GM18508 (cell line): ENCODE data around the gene HFE.
"Not testable (repeated sequence)": the region's sequence is repeated elsewhere in the genome, so short reads cannot be mapped to it uniquely, and the experiment has no call there.

Source experiments
- ATAC-seq: cut with Tn5 transposase; IDR thresholded peaks from one replicate; pipeline ENCODE4 v1.9.1; 2021; ENCODE audit warnings: moderate number of reproducible peaks; ENCODE audit not compliant: insufficient read depth, unreplicated experiment

The HFE gene

DNA sequence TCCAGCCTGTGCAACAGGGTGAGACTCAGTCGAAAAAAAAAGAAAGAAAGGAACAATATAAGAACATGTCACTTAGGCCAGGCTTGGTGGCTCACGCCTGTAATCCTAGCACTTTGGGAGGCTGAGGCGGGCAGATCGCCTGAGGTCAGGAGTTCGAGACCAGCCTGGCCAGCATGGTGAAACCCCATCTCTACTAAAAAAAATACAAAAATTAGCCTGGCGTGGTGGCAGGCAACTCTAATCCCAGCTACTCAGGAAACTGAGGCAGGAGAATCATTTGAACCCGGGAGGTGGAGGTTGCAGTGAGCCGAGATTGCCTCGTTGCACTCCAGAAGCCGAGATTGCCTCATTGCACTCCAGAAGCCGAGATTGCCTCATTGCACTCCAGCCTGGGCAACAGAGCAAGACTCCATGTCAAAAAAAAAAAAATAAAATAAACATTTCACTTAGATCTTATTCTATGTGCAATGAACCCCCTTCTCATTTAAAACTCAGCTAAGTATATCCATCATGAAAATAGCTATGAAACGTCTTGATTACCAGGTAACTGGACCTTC, 28.7 kb upstream of the HFE start:
- ATAC-seq = not testable (repeated sequence)

DNA sequence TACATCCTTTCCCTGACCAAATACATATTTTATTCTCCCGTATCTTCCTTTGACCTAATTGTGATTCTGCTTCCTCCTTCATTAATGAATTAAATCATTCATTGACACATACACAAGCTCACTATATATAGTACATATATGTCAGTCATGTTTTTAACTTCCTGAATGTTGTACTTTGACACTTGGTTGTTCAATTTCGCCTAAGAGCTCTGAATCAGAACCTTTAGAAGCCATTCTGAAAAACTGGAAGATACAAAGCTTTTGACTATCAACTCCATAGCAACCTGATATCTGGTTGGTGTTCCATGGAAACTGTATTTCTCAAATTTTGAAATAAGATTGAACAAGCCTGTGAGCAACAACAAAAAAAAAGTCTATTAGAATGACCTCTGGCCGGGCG, 27.3 kb upstream of the HFE start:
- no peak for ATAC-seq

DNA sequence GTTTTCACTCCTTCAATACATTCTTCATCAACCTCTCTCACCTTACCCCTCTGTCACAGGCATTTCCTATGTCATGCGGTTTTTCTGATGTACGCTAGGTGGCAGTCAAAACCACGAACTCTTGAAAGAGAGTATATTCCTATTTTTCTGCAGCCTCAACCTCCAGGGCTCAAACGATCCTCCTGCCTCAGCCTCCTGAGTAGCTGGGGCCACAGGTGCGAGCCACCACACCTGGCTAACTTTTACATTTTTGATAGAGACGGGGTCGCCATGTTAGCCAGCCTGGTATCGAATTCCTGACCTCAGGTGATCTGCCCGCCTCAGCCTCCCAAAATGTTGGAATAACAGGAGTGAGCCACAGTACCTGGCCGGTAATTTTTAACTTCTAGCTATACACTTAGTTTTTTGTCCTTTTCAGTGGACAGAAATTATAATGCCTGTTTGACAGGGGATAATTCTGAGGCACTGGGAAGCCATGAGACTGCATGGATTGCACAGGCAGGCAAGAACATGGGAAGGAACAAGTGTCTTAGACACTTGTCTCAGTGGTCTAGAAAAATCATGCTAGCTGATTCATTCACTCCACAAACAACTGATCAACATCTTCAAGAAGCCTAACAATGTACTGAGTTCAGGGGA, 22.5 kb upstream of the HFE start:
- ATAC-seq = no peak

DNA sequence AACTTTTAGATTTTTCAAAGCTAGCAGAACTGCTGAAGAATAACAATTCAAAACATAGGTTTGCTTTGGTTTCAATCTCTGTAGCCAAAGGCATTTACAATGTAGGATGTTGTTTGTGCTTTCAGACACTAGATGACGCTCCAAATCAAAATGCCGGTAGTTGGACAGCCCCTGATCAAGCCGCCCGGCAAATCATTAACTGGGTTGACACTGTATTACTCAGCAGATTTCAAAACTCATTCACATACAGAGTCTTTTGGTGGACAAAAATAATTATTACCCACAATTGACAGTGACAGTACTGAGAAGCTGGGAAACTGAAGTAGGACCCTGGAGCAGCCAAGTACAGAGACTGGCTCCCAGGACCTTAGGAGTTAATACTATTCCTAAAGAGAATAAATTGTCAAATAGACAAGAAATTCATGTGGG, 21.3 kb upstream of the HFE start:
- peak; percentile 87 for ATAC-seq

DNA sequence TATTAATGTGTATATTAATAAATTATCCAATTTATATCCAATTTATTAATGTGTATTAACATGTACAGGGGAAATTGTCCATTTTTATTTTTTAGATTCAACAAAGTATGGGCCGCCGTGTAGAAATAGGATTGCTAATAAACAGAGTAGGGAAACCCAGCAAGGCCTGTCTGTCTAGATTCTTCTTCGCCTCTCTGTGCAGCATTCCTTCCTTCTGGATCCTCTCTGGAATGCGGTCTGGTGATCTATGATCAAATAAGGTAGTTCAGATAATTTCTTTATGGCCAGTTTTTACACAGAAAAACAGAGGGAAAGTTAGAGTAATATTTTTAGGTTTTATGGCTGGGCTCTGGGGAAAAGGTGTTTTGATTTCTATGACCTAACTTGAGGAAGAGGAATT, 19.9 kb upstream of the HFE start:
- no peak for ATAC-seq

DNA sequence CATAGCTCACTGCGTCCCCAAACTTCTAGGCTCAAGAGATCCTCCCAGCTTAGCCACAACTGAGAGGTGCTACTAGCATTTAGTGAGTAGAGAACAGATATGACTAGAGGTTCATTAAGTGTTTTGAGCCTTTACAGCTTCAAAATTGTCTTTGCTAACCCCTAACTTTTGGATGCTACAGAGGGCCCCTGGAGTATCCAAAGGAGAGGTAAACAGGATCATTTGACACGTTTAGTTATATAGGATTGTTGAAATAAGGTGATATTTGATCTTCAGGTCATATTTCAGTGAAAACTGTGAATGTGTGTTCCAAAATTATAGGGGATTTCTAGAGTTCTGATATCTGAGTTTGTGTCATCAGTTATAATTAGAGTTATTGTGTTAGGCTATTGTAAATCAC, 19.2 kb upstream of the HFE start:
- no peak for ATAC-seq

DNA sequence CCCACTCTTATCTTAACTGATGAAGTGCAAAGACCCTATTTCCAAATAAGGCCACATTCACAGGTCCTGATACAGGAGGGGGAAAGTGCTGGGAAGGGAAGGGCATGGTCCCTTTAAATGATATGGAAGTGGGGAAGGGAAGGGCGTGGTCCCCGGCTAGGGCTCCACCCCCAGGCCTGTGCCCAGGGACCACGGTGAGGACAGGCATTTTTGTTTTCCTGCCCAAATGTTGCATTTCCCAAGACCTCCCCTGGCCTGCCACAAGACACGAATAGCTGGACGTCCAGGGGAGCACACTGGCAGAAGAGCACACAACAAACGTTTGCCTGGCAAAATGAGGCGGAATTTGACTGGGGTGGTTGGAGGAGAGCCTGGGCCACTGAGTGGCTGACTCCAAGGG, 16.1 kb upstream of the HFE start:
- no peak for ATAC-seq

DNA sequence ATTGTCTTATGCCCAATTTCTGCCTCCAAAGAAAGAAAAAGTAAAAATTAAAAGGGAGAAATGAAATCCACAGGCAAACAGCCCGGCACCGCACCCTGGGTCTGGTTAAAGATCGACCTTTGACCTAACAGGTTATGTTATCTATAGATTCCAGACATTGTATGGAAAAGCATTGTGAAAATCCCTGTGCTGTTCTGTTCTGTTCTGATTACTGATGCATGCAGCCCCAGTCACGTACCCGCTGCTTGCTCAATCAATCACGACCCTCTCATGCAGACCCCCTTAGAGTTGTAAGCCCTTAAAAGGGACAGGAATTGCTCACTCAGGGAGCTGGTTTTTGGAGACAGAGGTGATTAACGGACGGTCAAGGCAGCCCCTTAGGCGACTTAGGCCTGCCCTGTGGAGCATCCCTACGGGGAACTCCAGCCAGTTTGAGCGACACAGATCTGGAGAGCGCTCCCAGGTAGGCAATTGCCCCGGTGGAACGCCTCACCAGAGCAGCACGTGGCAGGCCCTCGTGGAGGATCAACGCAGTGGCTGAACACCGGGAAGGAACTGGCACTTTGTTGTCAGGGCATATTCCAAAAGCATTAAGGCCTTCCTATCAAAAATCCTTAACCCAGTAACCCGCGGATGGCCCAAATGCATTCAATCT, 12.0 kb upstream of the HFE start:
- ATAC-seq = no peak

DNA sequence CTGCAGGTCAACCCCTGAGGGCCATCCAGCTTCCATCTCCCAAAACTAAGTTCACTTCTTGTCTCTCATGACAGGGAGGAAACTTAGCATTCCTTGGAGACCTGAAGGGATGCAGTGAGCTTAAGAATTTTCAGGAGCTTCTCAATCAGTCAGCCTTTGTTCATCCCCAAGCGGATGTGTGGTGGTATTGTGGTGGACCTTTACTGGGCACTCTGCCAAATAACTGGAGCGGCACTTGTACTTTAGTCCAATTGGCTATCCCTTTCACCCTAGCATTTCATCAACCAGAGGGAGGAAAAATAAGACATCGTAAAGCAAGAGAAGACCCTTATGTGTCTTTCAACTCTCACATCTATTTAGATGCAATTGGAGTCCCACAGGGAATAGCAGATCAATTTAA, 9.2 kb upstream of the HFE start:
- ATAC-seq = not testable (repeated sequence)

DNA sequence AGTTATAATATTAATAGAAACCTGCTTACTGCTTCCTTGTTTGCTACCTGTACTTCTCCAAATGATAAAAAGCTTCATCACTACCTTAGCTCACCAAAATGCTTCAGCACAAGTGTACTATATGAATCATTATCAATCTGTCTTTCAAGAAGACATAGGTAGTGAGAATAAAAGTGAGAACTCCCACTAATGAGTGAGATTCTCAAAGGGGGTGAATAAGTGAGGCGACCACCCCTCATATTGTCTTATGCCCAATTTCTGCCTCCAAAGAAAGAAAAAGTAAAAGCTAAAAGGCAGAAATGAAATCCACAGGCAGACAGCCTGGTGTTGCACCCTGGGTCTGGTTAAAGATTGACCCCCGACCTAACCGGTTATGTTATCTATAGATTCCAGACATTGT, 6.1 kb upstream of the HFE start:
- ATAC-seq = not testable (repeated sequence)

DNA sequence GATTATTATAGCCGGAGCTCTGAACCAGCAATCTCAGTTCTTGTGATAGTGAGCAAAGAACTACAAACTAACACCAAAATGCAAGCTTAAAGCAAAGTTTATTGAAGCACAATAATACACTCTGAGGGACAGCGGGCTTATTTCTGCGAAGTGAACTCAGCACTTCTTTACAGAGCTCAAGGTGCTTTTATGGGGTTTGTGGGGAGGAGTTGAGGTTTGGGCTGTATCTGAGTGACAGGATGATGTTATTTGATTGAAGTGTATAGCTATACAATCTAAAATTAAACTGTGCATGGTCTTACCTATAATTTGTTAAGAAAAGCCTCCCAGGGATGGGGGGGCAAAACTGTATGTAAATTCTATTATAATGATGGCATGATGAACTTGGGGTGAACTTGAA, 1.0 kb upstream of the HFE start:
- ATAC-seq = no peak

DNA sequence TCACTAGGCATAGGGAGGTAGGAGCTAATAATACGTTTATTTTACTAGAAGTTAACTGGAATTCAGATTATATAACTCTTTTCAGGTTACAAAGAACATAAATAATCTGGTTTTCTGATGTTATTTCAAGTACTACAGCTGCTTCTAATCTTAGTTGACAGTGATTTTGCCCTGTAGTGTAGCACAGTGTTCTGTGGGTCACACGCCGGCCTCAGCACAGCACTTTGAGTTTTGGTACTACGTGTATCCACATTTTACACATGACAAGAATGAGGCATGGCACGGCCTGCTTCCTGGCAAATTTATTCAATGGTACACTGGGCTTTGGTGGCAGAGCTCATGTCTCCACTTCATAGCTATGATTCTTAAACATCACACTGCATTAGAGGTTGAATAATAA, 1.1 kb downstream of the HFE start:
- no peak for ATAC-seq

DNA sequence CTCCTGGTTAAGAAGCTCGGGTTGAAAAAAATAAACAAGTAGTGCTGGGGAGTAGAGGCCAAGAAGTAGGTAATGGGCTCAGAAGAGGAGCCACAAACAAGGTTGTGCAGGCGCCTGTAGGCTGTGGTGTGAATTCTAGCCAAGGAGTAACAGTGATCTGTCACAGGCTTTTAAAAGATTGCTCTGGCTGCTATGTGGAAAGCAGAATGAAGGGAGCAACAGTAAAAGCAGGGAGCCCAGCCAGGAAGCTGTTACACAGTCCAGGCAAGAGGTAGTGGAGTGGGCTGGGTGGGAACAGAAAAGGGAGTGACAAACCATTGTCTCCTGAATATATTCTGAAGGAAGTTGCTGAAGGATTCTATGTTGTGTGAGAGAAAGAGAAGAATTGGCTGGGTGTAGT, 2.0 kb downstream of the HFE start:
- no peak for ATAC-seq

DNA sequence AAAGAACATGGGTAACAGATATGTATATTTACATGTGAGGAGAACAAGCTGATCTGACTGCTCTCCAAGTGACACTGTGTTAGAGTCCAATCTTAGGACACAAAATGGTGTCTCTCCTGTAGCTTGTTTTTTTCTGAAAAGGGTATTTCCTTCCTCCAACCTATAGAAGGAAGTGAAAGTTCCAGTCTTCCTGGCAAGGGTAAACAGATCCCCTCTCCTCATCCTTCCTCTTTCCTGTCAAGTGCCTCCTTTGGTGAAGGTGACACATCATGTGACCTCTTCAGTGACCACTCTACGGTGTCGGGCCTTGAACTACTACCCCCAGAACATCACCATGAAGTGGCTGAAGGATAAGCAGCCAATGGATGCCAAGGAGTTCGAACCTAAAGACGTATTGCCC, 5.2 kb downstream of the HFE start:
- ATAC-seq = no peak

DNA sequence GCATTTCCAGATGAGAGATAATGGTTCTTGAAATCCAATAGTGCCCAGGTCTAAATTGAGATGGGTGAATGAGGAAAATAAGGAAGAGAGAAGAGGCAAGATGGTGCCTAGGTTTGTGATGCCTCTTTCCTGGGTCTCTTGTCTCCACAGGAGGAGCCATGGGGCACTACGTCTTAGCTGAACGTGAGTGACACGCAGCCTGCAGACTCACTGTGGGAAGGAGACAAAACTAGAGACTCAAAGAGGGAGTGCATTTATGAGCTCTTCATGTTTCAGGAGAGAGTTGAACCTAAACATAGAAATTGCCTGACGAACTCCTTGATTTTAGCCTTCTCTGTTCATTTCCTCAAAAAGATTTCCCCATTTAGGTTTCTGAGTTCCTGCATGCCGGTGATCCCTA, 6.8 kb downstream of the HFE start:
- no peak for ATAC-seq

DNA sequence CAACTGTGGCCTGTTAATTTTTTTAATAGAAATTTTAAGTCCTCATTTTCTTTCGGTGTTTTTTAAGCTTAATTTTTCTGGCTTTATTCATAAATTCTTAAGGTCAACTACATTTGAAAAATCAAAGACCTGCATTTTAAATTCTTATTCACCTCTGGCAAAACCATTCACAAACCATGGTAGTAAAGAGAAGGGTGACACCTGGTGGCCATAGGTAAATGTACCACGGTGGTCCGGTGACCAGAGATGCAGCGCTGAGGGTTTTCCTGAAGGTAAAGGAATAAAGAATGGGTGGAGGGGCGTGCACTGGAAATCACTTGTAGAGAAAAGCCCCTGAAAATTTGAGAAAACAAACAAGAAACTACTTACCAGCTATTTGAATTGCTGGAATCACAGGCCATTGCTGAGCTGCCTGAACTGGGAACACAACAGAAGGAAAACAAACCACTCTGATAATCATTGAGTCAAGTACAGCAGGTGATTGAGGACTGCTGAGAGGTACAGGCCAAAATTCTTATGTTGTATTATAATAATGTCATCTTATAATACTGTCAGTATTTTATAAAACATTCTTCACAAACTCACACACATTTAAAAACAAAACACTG, 10.1 kb downstream of the HFE start:
- no peak for ATAC-seq

DNA sequence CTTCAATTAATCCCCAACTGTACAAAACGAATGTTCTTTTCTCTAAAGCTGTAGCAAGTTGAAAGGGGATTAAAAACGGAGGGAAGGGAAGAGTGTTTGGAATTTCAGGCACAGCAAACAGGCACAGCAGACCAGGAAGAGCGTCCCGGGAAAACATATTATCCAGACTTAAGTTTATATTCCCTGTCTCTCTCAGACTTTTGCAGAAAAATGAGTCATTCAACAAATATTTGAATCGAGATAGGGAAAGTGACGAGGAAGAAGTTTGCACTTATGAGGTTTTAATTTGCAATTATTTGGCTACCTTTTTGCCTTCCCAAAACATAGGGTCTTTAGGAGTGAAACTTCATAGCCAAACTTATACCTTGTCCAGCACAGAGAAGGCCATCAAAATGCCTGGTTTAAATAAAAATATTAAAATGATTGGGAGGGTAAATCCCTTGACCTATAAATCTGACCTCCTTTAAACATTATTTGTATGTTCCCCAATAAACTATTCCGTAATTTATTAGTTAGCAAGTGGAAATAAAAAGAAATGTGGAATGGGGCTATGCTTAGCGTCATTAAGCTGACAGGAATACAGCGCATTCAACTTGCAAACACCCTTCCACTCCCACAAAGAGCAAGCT, 16.0 kb downstream of the HFE start:
- ATAC-seq = peak; percentile 51

DNA sequence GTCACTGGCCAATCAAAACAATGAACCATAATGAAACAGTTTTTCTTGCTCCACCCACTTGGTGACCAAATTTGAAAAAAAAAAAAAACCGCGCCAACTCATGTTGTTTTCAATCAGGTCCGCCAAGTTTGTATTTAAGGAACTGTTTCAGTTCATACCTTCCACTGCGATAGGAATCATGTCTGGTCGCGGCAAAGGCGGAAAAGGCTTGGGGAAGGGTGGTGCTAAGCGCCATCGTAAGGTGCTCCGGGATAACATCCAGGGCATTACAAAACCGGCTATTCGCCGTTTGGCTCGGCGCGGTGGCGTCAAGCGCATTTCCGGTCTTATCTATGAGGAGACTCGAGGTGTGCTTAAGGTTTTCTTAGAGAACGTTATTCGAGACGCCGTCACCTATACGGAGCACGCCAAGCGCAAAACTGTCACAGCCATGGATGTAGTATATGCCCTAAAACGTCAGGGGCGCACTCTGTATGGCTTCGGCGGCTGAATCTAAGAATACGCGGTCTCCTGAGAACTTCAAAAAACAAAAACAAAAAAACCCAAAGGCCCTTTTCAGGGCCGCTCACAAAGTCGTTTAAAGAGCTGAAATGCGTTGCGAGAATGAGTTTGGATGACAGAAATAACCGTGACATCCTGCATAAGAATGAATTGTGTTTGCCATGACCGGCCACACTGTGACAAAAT, 16.7 kb downstream of the HFE start:
- peak; percentile 68 for ATAC-seq

DNA sequence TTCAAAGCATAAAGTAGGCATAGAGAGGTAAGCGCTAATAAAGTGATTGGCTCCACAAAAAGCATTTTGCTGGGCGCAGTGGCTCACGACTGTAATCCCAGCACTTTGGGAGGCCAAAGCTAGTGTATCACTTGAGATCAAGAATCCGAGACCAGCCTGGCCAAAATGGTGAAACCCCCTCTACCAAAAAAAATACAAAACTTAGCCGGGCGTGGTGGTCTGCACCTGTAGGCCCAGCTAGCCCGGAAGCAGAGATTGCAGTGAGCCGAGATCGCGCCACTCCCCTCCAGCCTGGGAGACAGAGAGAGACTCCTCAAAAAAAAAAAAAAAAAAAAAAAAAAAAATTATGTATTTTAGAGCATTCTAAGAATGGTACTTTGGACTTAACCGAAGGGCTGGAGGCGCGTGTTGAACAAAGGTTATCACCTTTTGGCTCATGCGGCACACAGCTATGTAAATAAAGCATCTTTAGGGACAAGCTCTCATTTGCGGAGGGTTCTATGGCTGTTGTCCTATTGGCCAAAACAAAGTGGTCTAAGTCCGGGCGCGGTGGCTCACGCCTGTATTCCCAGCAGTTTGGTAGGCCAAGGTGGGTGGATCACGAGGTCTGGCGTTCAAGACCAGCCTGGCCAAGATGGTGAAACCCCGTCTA, 17.4 kb downstream of the HFE start:
- ATAC-seq = no peak

DNA sequence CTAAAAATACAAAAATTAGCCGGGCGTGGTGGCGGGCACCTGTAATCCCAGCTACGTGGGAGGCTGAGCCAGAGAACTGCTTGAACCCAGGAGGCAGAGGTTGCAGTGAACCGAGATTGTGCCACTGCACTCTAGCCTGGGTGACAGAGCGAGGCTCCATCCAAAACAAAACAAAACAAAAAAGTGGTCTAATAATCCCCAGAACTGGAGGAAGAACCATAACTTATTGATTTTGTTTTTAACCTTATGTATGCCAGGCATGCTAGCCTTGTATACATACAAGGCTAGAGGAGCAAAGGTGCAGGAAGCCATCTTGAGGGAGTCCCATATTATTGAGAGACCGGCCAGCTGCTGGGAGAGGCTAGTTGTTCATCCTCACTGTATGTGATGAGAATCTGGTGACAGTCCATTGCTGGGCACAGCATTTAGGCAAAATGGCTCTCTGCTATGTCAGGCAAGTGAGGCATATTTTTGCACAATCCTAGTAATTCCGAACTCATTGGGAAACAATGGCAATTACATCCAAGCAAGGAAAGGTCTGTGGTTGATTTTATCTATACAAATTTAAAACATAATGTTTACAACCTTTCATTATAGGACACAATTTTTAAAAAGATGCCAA, 18.0 kb downstream of the HFE start:
- ATAC-seq = no peak
